Ascending aorta (tissue), 2 donors: ENCODE data around the gene FNDC11. TPM values are rescaled to one million over a fixed set of nuclear protein-coding genes. Genes with fewer than 3 reads are reported as not detected.

Experiments used
- DNase-seq, 2 donors: peaks; one replicate each; pipeline ENCODE4 v3.0.0-alpha.2; 2019; ENCODE audit warnings: low spot score in 2 of 2
- H3K27ac ChIP-seq, 2 donors: fragments of 200-600 bp; sonication (generic); one replicate each; pipeline ENCODE4 v1.5.1; 2016 to 2017; ENCODE audit warnings: mild to moderate bottlenecking in 1 of 2
- H3K27me3 ChIP-seq: fragments of 200-600 bp; sonication (generic); one replicate; pipeline ENCODE4 v1.5.1; 2017
- H3K36me3 ChIP-seq, 2 donors: fragments of 200-600 bp; sonication (generic); one replicate each; pipeline ENCODE4 v1.5.1; 2016
- H3K4me1 ChIP-seq, 2 donors: fragments of 200-600 bp; sonication (generic); one replicate each; pipeline ENCODE4 v1.5.1; 2016 to 2017; ENCODE audit warnings: mild to moderate bottlenecking in 1 of 2
- H3K4me3 ChIP-seq, 2 donors: fragments of 200-600 bp; sonication (generic); one replicate each; pipeline ENCODE4 v1.5.1; 2016 to 2017; ENCODE audit warnings: mild to moderate bottlenecking in 1 of 2
- H3K9me3 ChIP-seq, 2 donors: fragments of 200-600 bp; sonication (generic); one replicate each; pipeline ENCODE4 v1.5.1; 2016
- intact Hi-C: fragments of 100-400 bp; cut with DNase I; formaldehyde crosslinking; loops from one replicate; pipeline ENCODE4 v1.15.1; 2023
- total RNA-seq: library from RNA; depleted of rRNA; stranded (reverse); fragments of >200 nt; gene quantifications from one replicate; pipeline ENCODE4 v1.1.0, GENCODE V29; 2016
- TF ChIP-seq, protein P1 (sequence below), 3 experiments: fragments of 200-600 bp in 2 of 3; fragments of 450-650 bp in 1 of 3; sonication (generic) in 2 of 3; IDR thresholded peaks; one replicate each; pipeline ENCODE4 v1.5.1; 2016 to 2019; ENCODE audit warnings: antibody characterized with exemption in 3 of 3, mild to moderate bottlenecking in 1 of 3, moderate library complexity in 1 of 3

The FNDC11 gene
- total RNA-seq, 1 donor from 2014 or later, result not detected

DNA sequence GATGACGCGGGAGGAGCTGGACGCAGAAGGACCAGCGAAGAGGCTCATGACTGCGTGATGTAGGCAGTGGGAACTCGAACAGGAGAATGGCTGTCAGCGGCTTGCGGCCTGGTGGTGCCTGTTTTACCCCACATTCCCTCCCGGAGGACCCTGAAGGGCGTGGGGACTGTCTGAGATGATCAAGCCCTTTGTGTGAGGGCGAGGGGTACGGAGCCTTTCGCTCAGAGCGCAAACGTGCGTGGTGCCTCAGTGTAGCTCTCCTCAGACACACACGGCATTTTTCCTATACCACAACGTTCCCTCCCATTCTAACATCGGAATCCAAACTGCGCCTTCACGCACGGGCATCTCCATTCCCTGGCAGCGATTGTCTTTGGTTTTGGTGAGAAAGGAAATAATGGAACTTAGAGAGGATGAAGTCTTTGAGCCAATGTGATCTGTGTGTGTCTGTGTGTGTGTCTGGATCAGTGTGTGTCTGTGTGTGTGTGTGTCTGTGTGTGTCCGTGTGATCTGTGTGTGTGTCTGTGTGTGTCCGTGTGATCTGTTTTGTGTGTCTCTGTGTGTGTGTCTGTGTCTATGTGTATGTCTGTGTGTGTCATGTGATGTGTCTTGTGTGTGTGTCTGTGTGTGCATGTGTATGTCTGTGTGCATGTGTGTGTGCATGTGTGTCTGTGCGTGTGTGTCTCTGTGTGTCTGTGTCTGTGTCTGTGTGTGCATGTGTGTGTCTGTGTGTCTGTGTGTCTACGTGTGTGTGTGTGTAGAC is 22.1 kb upstream of the FNDC11 start:
- no peak overlapping the region for H3K27ac ChIP-seq
- H3K4me1 ChIP-seq, result peaks cover 0 to 2% of the 10 kb centered on the region in 2 donors
- no peaks in the 10 kb centered on the region for H3K36me3 ChIP-seq
- TF ChIP-seq, protein P1, sequence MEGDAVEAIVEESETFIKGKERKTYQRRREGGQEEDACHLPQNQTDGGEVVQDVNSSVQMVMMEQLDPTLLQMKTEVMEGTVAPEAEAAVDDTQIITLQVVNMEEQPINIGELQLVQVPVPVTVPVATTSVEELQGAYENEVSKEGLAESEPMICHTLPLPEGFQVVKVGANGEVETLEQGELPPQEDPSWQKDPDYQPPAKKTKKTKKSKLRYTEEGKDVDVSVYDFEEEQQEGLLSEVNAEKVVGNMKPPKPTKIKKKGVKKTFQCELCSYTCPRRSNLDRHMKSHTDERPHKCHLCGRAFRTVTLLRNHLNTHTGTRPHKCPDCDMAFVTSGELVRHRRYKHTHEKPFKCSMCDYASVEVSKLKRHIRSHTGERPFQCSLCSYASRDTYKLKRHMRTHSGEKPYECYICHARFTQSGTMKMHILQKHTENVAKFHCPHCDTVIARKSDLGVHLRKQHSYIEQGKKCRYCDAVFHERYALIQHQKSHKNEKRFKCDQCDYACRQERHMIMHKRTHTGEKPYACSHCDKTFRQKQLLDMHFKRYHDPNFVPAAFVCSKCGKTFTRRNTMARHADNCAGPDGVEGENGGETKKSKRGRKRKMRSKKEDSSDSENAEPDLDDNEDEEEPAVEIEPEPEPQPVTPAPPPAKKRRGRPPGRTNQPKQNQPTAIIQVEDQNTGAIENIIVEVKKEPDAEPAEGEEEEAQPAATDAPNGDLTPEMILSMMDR (IDR thresholded peaks at IDR 0.05), result no peak
- no peak overlapping the region for H3K4me3 ChIP-seq
- intact Hi-C loops, result no loop called here
- no peaks in the 10 kb centered on the region for H3K9me3 ChIP-seq
- peaks cover 7% of the 10 kb centered on the region for H3K27me3 ChIP-seq
- DNase-seq, result no peak

DNA sequence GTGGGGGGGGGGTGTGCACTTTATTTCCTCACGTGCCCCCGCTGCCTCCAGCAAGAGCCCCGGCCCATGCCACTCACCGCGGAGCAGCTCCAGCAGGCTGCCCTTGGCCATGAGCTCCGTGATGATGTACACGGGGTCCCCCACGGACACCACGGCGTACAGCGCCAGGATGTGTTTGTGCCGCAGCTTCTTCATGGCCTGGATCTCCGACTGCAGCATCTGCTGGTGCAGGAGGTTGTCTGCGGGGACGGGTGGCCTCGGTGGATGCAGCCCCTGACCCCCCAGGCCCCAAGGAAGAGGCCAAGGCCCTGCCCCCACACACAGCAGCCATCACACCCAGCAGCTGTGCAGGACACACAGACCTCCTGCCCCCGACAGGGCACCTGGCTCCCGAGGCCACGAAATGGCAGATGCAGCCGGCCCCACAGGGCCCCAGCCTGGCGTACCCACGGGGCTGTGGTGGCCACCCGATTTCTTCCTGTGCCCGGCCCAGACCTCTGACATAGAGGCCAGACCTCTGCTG is 21.4 kb upstream of the FNDC11 start:
- no peak for DNase-seq
- TF ChIP-seq, protein P1 (IDR thresholded peaks at IDR 0.05), result no peak
- Histone ChIP-seq H3K27ac (no peak overlapping the region), H3K36me3 (no peaks in the 10 kb centered on the region), H3K4me1 (peaks cover 0 to 2% of the 10 kb centered on the region in 2 donors), H3K27me3 (peaks cover 8% of the 10 kb centered on the region), H3K9me3 (no peaks in the 10 kb centered on the region), H3K4me3 (no peak overlapping the region)
- intact Hi-C loops, result no loop called here

DNA sequence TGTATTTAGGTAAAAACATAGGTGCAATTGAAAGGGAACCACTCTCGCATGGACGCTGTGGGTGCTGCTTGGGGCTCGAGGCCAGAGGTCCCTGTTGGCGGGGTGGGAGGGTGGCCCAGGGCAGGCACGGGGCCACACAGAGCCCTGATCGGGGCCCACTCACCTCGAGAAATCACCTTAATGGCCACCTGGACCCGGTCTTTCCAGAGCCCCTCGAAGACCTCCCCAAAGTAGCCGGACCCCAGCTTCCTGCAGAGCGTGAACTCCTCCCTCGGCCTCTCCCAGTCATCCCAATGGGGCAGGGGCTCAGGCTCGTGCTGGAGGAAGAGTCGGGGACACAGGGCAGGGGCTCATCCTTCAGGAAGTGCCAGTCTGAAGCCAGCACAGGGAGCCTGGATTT is 20.6 kb upstream of the FNDC11 start:
- H3K4me1 ChIP-seq, result peaks cover 0 to 2% of the 10 kb centered on the region in 2 donors
- DNase-seq, result no peak
- no peaks in the 10 kb centered on the region for H3K36me3 ChIP-seq
- intact Hi-C loops, result no loop called here
- TF ChIP-seq, protein P1 (IDR thresholded peaks at IDR 0.05), result no peak
- no peak overlapping the region for H3K4me3 ChIP-seq
- H3K9me3 ChIP-seq, result no peaks in the 10 kb centered on the region
- peaks cover 8% of the 10 kb centered on the region for H3K27me3 ChIP-seq
- H3K27ac ChIP-seq, result no peak overlapping the region

DNA sequence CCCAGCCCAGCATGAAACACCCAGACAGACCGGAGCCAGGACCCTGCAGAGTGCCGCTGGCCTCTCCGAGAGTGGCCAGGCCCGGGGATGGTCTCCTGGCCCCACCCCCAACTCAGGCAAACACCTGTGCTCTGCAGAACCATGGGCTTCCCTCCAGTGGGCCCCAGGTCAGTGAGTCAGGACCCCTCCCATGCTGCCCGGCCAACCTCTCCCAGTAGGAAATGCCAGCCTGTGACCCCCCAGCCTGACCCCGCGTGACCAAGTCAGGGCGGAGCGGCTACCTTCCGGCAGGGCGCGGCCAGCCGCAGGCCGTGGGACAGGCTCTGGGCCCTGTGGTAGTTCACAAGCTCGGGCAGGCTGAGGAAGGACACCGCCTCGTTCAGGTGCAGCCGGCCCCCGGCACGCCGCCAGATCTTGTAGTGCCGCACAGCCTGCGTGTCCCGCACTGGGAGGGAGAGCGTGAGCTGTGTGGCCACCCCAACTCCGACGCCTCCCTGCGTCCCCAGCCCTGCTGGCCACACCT is 20.0 kb upstream of the FNDC11 start:
- DNase-seq, result no peak
- Histone ChIP-seq H3K27ac (no peak overlapping the region), H3K4me1 (peaks cover 0 to 2% of the 10 kb centered on the region in 2 donors), H3K36me3 (no peaks in the 10 kb centered on the region), H3K27me3 (peaks cover 8% of the 10 kb centered on the region), H3K9me3 (no peaks in the 10 kb centered on the region), H3K4me3 (no peak overlapping the region)
- TF ChIP-seq, protein P1 (IDR thresholded peaks at IDR 0.05), result no peak
- intact Hi-C loops, result no loop called here

DNA sequence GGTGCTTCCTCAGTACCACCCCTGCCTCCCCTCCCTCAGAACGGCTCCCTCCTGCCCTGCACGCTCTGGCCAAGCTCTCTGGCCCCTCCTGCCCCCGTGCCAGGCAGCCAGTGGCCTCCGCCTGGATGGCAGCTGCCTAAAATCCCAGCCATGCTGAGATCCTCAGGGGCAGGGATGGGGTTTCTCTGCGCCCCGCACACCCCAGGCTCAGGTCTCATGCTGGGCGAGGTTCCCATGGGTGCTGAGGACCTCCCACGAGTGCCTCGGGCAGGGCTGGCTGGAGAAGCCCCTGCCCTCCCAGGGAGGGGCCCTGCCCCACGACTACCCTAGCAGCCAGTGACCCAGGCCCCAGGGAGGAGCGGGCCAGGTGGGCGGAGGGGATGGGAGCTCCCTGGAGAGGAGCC is 19.5 kb upstream of the FNDC11 start:
- intact Hi-C loops, result no loop called here
- Histone ChIP-seq H3K27ac (no peak overlapping the region), H3K9me3 (no peaks in the 10 kb centered on the region), H3K27me3 (peaks cover 8% of the 10 kb centered on the region), H3K4me3 (no peak overlapping the region), H3K36me3 (no peaks in the 10 kb centered on the region), H3K4me1 (peaks cover 0 to 2% of the 10 kb centered on the region in 2 donors)
- DNase-seq, result no peak
- TF ChIP-seq, protein P1 (IDR thresholded peaks at IDR 0.05), result no peak
